ENCODE results near the gene COX8A.

The COX8A gene

DNA sequence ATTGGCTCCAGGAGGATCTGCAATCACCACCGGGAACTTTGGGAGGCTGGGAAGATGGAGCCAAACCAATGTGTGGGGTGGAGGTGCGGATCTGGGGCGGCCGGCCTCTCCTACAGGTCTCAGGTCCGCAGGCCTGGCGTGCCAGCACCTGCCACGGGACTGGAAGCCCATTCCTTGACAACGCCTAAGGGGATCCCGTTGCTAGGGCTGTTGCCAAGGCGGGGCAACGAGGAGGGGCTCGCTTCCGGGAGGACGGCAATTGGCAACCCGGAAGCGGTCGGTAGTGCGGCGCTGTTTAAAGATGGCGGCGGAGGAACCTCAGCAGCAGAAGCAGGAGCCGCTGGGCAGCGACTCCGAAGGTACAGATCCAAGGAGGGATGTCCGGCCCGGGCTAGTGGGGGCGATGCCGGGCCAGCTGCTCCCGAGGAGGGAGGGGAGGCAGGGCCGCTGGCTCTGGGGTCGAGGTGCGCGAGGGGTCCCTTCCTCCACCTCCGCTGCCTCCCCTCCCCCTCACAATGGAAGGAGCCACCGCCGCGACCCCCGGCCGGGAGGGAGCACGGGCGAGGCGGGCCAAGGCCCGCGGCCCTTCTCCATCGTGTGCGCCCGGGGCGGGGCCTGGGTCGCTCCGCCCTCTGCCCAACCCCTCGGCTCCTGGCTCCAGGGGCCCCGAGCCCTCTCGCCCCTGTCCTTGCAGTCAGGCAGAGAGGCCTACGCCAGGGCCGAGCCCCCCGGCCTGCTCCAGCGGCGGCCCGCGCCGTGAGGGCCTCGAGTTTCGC is 11.9 kb downstream of the COX8A start, which contains the start of gene OTUB1:
OTUB1 (plus strand) TSS at position 283 of the 776 bp plus-strand sequence; CDS start at position 302, 19 bp downstream.
- peak; percentile 74 to 80 (median 77) for DNase-seq
- H3K9me3 Mint-ChIP-seq, result no peaks in the 10 kb centered on the region
- peak within 1 kb of the TSS; percentile 98 to 99 for H3K27ac Mint-ChIP-seq
- no peaks in the 10 kb centered on the region for H3K27me3 Mint-ChIP-seq
- peaks cover 49% of the 10 kb centered on the region for H3K36me3 Mint-ChIP-seq (ENCODE audit: insufficient read depth)
- H3K4me3 Mint-ChIP-seq, result peak within 1 kb of the TSS; percentile 98 to 99
- peaks cover 24 to 25% of the 10 kb centered on the region in 2 donors for H3K4me1 Mint-ChIP-seq (ENCODE audit: low read depth in 2 of 2)
- peak; percentile 90 for ATAC-seq (replicated peaks)

DNA sequence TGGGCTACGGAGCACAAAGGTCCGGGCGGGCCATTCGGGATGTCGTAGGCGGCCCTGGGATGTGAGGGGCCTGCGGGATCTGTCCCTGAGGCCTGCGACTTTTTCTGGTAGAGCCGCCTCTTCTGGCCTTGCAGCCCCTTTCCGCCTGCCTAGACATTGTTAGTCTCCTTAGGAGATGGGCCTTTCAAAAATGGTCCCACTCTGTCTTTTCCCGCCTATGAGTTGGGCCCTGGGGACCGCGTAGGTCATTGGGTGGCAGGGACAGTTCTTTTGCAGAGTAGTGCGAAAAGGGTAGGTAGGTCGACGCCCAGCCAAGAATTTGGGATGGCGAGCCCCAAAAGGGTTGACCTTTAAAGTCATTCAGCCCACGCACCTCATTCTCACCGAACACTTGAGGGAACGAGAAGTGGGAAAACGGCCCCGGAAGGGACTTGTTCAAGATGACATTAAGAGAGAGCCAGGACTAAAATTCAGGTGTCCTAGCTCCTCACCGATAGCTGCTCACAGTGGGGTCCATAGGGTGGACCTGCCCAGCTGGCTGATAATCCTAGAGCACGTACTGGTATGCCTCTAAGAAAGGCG is 12.6 kb downstream of the COX8A start:
- H3K4me3 Mint-ChIP-seq, result peak overlapping the region; percentile 65 to 98
- no peaks in the 10 kb centered on the region for H3K27me3 Mint-ChIP-seq
- DNase-seq (no peak), ATAC-seq (replicated peaks) (no peak)
- H3K4me1 Mint-ChIP-seq (ENCODE audit: low read depth in 2 of 2), result peaks cover 28 to 29% of the 10 kb centered on the region in 2 donors
- H3K9me3 Mint-ChIP-seq, result no peaks in the 10 kb centered on the region
- H3K27ac Mint-ChIP-seq, result peak overlapping the region in 1 of 2 donors; percentile 99
- H3K36me3 Mint-ChIP-seq (ENCODE audit: insufficient read depth), result peaks cover 55% of the 10 kb centered on the region

DNA sequence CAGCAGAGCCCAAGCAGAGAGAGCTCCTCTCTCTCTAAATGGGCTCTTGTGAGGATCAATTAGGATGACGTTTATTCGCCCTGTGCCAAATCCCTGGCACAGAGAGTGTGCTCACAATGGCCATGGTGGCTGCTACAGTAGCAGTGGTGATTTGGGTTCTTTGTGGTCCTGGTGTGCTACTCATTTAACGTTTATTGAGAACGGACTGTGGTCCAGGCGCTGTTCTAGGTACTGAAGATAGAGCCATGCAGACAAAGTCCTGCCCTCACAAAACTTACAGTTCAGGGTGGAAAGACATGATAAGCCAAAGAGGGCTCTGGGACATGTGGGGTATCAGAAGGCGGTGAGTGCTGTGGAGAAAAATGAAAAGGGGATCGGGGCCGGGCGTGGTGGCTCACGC is 17.1 kb downstream of the COX8A start:
- Mint-ChIP-seq H3K4me1 (ENCODE audit: low read depth in 2 of 2) (peaks cover 18 to 25% of the 10 kb centered on the region in 2 donors), H3K4me3 (no peak overlapping the region), H3K36me3 (ENCODE audit: insufficient read depth) (peaks cover 77% of the 10 kb centered on the region), H3K27ac (peak overlapping the region; percentile 71 to 82), H3K9me3 (no peaks in the 10 kb centered on the region), H3K27me3 (no peaks in the 10 kb centered on the region)
- DNase-seq (no peak), ATAC-seq (replicated peaks) (no peak)

DNA sequence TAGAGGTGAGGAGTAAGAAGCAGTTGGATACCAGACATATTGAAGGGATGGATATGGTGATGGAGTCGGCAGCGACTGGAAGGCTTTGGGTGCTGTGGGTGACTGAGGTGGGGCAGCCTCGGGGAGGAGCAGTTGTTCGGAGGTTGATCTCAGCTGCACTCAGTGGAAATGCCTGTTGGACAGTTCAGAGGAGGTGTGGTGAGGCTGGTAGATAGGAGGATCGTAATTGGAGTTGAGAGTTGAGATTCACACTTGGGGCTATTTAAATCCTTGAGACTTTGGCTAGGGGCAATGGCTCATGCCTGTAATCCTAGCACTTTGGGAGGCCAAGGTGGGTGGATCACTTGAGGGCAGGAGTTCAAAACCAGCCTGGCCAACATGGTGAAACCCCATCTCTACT is 18.7 kb downstream of the COX8A start:
- no peak for ATAC-seq (replicated peaks)
- H3K36me3 Mint-ChIP-seq (ENCODE audit: insufficient read depth), result peaks cover 67% of the 10 kb centered on the region

DNA sequence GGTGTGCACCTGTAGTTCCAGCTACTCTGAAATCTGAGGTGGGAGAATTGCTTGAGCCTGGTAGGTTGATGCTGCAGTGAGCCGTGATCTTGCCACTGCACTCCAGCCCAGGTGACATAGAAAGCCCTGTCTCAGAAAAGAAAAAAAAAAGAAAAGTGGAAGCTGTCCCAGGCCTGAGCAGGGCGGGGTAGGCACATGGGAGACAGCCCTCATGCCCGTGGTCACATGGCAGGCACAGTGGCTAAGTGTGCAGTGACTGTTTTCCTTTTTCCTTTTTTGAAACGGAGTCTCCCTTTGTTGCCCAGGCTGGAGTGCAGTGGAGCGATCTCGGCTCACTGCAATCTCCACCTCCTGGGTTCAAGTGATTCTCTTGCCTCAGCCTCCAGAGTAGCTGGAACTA is 19.6 kb downstream of the COX8A start:
- Mint-ChIP-seq H3K36me3 (ENCODE audit: insufficient read depth) (peaks cover 66% of the 10 kb centered on the region), H3K27ac (peak overlapping the region in 1 of 2 donors; percentile 75), H3K4me1 (ENCODE audit: low read depth in 2 of 2) (peaks cover 21 to 28% of the 10 kb centered on the region in 2 donors), H3K27me3 (no peaks in the 10 kb centered on the region), H3K9me3 (no peaks in the 10 kb centered on the region), H3K4me3 (no peak overlapping the region)
- DNase-seq (no peak), ATAC-seq (replicated peaks) (no peak)

More for the DNA sequence above, 18.7 kb downstream of the COX8A start:
- no peak for DNase-seq
- no peak overlapping the region for H3K4me3 Mint-ChIP-seq
- H3K27me3 Mint-ChIP-seq, result no peaks in the 10 kb centered on the region
- peaks cover 21 to 30% of the 10 kb centered on the region in 2 donors for H3K4me1 Mint-ChIP-seq (ENCODE audit: low read depth in 2 of 2)
- no peaks in the 10 kb centered on the region for H3K9me3 Mint-ChIP-seq
- peak overlapping the region in 1 of 2 donors; percentile 75 for H3K27ac Mint-ChIP-seq

DNA sequence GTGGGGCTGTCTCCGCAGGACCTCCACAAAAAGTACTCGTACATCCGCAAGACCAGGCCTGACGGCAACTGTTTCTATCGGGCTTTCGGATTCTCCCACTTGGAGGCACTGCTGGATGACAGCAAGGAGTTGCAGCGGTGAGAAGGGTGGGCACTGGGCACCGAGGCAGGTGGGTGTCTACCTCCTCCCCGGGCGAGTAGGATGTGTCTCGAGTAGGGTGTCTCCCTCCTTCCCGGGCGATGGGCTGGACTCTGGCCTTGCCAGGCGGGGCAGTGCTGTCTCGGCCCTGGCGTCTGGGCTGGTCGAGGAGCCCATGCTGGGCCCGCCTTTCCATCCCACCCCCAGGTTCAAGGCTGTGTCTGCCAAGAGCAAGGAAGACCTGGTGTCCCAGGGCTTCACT is 22.1 kb downstream of the COX8A start:
- peaks cover 44% of the 10 kb centered on the region for H3K36me3 Mint-ChIP-seq (ENCODE audit: insufficient read depth)

DNA sequence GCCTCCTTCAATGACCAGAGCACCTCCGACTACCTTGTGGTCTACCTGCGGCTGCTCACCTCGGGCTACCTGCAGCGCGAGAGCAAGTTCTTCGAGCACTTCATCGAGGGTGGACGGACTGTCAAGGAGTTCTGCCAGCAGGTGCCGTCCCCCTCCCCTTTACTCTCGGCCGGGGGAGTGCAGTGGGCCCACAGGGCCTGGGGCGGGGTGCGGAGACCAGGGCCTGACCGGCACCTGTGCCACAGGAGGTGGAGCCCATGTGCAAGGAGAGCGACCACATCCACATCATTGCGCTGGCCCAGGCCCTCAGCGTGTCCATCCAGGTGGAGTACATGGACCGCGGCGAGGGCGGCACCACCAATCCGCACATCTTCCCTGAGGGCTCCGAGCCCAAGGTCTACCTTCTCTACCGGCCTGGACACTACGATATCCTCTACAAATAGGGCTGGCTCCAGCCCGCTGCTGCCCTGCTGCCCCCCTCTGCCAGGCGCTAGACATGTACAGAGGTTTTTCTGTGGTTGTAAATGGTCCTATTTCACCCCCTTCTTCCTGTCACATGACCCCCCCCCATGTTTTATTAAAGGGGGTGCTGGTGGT is 22.8 kb downstream of the COX8A start:
- peaks cover 21 to 23% of the 10 kb centered on the region in 2 donors for H3K4me1 Mint-ChIP-seq (ENCODE audit: low read depth in 2 of 2)
- no peak for ATAC-seq (replicated peaks)
- peak overlapping the region in 1 of 2 donors; percentile 70 for H3K27ac Mint-ChIP-seq
- H3K36me3 Mint-ChIP-seq (ENCODE audit: insufficient read depth), result peaks cover 38% of the 10 kb centered on the region
- H3K4me3 Mint-ChIP-seq, result no peak overlapping the region
- no peaks in the 10 kb centered on the region for H3K9me3 Mint-ChIP-seq
- DNase-seq, result no peak
- H3K27me3 Mint-ChIP-seq, result no peaks in the 10 kb centered on the region

More for the DNA sequence above, 22.1 kb downstream of the COX8A start:
- ATAC-seq (replicated peaks), result no peak
- H3K9me3 Mint-ChIP-seq, result no peaks in the 10 kb centered on the region
- DNase-seq, result no peak
- no peak overlapping the region for H3K4me3 Mint-ChIP-seq
- peak overlapping the region in 1 of 2 donors; percentile 41 for H3K27ac Mint-ChIP-seq
- H3K27me3 Mint-ChIP-seq, result no peaks in the 10 kb centered on the region
- H3K4me1 Mint-ChIP-seq (ENCODE audit: low read depth in 2 of 2), result peaks cover 23 to 25% of the 10 kb centered on the region in 2 donors

DNA sequence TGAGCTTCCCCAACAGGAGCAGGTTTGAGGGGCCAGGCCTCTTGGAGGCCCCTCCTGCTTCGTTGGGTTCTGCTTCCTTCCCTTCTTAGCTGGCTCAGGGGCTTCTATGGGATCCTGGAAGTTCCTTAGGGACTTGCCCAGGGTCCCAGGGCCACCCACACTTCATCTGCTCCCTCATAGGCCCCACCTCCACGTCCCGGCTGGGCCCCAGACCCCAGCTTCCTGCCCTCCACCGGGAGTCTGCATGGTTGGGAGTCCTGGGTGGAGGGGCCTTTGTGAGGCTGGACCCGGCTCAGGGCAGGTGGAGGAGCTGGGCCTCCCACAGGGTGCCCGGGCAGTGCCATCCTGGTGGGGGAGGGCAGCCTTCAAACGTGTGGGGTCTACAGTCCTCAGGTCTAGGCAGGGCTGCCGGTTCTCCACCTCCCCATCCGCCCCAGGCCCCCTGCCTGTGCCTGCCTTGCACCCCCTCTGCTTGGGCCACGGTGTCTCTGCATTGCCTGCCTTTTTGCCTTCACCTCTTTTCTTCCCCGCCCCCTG is 23.4 kb downstream of the COX8A start:
- Mint-ChIP-seq H3K27me3 (no peaks in the 10 kb centered on the region), H3K4me3 (peak overlapping the region in 1 of 2 donors; percentile 72), H3K36me3 (ENCODE audit: insufficient read depth) (peaks cover 36% of the 10 kb centered on the region), H3K27ac (peak overlapping the region; percentile 58 to 70), H3K9me3 (no peaks in the 10 kb centered on the region), H3K4me1 (ENCODE audit: low read depth in 2 of 2) (peaks cover 21 to 23% of the 10 kb centered on the region in 2 donors)
- ATAC-seq (replicated peaks) (no peak), DNase-seq (no peak)

DNA sequence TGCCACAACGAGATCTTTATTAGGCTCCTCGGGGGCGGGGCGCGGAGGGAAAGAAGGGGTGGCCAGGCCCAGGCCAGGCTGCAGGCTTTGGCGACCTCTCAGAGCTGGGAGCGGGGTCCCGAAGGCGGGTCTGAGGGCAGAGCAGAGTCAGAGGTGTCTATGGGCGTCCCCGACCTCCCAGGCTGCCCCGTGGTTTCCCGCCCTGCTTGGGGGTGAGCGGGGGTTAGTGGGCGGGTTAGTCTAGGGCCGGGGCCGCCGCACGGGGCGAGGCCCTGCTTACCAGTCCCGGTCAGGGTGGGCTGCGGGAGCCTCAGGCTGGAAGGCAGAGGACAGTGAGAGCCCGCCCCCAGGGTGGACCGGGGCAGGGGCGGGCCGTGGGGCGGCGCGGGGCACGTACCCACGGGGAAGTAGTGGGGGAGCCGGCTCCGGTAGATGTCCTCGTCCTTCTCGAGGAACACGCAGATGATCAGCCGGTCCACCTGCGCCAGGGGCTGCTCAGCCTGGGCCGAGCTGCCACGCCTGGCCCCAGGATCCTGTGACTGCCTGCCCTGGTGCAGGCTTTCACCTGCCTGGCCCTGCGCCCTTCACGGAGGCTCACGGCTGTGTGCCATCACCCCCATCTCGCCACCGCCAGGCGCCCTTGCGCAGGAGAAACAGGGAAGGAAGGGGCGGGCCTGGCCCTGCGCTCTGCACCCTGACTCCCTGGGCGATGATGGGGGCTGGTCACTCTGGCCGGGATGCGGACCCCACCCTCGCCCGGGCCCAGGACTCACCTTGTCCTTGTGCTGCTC is 24.3 kb downstream of the COX8A start:
- no peaks in the 10 kb centered on the region for H3K9me3 Mint-ChIP-seq
- H3K27ac Mint-ChIP-seq, result peak overlapping the region; percentile 58 to 70
- ATAC-seq (replicated peaks) (no peak), DNase-seq (no peak)
- H3K4me1 Mint-ChIP-seq (ENCODE audit: low read depth in 2 of 2), result peaks cover 21 to 23% of the 10 kb centered on the region in 2 donors
- H3K4me3 Mint-ChIP-seq, result peak overlapping the region; percentile 69 to 72
- no peaks in the 10 kb centered on the region for H3K27me3 Mint-ChIP-seq
- H3K36me3 Mint-ChIP-seq (ENCODE audit: insufficient read depth), result peaks cover 27% of the 10 kb centered on the region

DNA sequence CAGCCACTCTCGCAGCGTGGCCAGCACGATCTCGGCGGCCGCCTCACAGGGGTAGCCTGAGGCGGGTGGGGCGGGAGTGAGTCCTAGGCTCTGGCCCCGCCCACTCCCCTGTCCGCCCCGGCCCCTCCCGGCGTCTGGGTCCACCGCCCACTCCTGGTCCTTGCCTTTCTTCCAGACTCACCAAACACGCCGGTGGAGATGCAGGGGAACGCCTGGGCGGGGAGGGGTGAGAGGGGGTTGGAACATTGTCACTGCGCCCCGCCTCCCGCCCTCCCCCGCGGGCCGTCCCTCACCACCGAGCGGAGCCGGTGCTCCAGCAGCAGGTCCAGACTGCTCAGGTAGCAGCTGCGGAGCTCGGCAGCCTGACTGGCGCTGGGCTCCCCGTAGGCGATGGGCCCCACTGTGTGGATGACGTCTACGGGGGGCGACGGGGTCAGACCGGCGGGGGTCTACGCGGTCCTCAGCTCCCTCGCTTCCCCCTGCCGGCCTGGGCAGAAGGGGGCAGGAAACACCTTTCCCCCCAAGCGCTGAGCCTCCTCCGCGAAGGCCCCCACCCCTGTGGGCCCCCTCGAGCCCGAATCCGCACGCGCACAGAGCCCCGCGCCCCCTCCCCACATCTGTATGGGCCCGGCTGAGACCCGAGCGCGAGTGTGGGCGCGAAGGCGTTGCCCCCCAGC is 25.1 kb downstream of the COX8A start:
- peaks cover 20% of the 10 kb centered on the region for H3K36me3 Mint-ChIP-seq (ENCODE audit: insufficient read depth)
- no peaks in the 10 kb centered on the region for H3K27me3 Mint-ChIP-seq
- H3K27ac Mint-ChIP-seq, result peak overlapping the region in 1 of 2 donors; percentile 26
- peak; percentile 44 to 53 (median 46) for DNase-seq
- H3K9me3 Mint-ChIP-seq, result no peaks in the 10 kb centered on the region
- H3K4me3 Mint-ChIP-seq, result peak overlapping the region; percentile 69 to 72
- peaks cover 20 to 21% of the 10 kb centered on the region in 2 donors for H3K4me1 Mint-ChIP-seq (ENCODE audit: low read depth in 2 of 2)
- peak; percentile 60 for ATAC-seq (replicated peaks)

DNA sequence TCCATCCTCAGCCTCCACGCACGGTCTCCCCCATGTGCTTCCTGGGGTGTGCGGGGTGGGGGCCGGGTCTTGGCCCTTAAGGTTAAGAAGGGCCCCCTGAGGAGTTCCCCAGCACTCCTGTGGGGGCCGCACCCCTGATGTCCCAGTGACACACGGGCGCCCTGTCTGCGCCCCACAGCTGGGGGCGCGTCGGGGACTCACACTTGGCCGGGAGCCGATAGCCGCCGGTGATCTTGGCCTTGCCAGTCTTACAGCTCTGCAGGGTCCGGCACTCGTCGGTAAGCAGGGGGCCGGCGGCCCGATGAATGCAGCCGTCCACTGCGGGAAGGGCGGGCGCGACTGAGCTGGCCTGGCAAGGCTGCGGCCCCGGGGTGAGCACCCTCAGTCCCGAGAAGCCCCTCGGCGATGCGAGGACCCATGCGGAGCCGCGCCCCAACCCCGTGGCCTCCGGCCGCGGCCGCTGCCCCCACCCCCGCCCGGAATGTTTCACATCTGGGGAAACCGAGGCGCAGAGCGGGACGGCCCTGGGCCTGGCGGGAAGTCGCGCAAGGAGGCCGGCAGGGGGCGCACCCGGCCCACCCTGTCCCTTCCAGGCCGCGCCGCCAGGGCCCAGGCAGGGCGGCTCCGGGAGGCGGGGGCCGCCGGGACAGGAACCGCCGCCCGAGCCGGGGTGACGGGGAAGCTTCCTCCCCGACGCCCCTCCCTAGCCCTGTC is 25.8 kb downstream of the COX8A start:
- Mint-ChIP-seq H3K27ac (peak overlapping the region in 1 of 2 donors; percentile 26), H3K4me1 (ENCODE audit: low read depth in 2 of 2) (peaks cover 19 to 21% of the 10 kb centered on the region in 2 donors), H3K36me3 (ENCODE audit: insufficient read depth) (peaks cover 15% of the 10 kb centered on the region), H3K9me3 (no peaks in the 10 kb centered on the region), H3K4me3 (peak overlapping the region; percentile 69 to 72), H3K27me3 (no peaks in the 10 kb centered on the region)
- peak; percentile 58 to 71 (median 70) for DNase-seq
- ATAC-seq (replicated peaks), result peak; percentile 84

All from effector memory CD8-positive, alpha-beta T cell (primary cell).